ENCODE results near the gene LASP1NB.

DNA sequence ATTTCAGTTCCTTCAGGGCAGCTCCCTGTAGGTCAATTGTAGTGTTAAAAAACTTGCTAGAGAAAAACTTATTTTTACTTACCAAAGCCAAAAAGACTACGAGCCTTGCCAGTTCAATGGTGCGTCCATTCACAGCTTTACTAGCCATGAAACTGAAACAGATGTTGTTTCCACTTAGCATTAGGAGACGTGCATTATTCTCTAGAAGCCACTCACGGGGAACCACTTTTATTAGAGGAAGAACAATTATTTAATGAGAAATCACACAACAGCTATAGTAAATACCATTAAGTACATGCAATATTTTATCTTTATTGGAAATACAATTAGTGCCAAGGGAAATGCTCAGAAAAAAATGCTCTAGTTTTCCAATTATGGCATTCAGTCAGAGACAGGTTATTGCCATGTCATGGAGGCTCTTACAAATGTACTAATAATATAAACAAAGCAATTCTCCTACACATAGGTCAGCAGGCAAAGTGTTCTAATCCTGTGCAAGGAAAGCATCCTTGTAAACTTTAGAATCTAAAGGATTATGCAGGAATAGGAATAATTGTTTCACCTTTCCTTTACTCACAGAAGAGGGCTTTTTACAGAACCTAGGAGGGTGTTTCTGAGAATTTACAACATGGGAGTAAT, 17.4 kb downstream of the LASP1NB start:
- TF ChIP-seq CSDC2 (CRISPR knock-in tag; IDR thresholded peaks at IDR 0.05), result no peak
- TF ChIP-seq ZNF565 (CRISPR knock-in tag; conservative IDR thresholded peaks at IDR 0.05; ENCODE audit: low read depth), result no peak
- no peak for TF ChIP-seq ZFP30 (CRISPR knock-in tag; IDR thresholded peaks at IDR 0.05)
- no peak for TF ChIP-seq ZFP3 (CRISPR knock-in tag; IDR thresholded peaks at IDR 0.05)
